ENCODE measurements around the gene PPP1R7. TPM values are rescaled to one million over a fixed set of nuclear protein-coding genes. Genes with fewer than 3 reads are reported as not detected.

Gene PPP1R7
- total and polyA plus RNA-seq, 2 of the 4 experiments (the other 2 are of a cell fraction) = 60.8 to 70.0 TPM

GRCh38 chr2:241168366-241168765 lies 18.1 kb downstream of the PPP1R7 start:
- Histone ChIP-seq H3K27me3 (ENCODE audit: control insufficient read depth, insufficient read depth, low read length) (no peaks in the 10 kb centered on the region), H3K18ac (ENCODE audit: low read depth, low read length) (no peak overlapping the region), H3K14ac (replicated peaks; ENCODE audit: low read depth, low read length) (no peak overlapping the region), H3K27ac (ENCODE audit: insufficient read depth, low read length) (no peak overlapping the region), H2BK15ac (ENCODE audit: low read depth, low read length) (no peak overlapping the region), H2AFZ (replicated peaks; ENCODE audit: low read length, poor library complexity) (no peak overlapping the region), H2AK9ac (replicated peaks; ENCODE audit: low read depth, low read length, poor library complexity) (no peak overlapping the region), H3K36me3 (ENCODE audit: control insufficient read depth, insufficient read depth, low read length) (peaks cover 47% of the 10 kb centered on the region), H3K56ac (ENCODE audit: extremely low read depth, insufficient read depth, low read length) (no peak overlapping the region), H3K9me1 (ENCODE audit: insufficient read depth, low read length) (no peaks in the 10 kb centered on the region; the same call in 1 of the 2 replicates), H3K4ac (ENCODE audit: low read depth, low read length) (no peak overlapping the region), H3K4me1 (ENCODE audit: control insufficient read depth, insufficient read depth, low read length) (no peaks in the 10 kb centered on the region), H3K9ac (ENCODE audit: low read depth, low read length) (no peak overlapping the region), H3K79me1 (ENCODE audit: low read depth in 1 of 2, low read length in 2 of 2) (no peaks in the 10 kb centered on the region; a peak in 1 of 4 replicates), H4K5ac (ENCODE audit: low read depth, low read length) (no peak overlapping the region), H3K9me3 (ENCODE audit: control insufficient read depth, insufficient read depth, low read length) (peaks cover 3% of the 10 kb centered on the region; the same call in 1 of the 2 replicates), H4K8ac (ENCODE audit: low read depth in 2 of 2, low read length in 2 of 2) (no peak overlapping the region), H4K20me1 (ENCODE audit: insufficient read depth, low read length) (no peaks in the 10 kb centered on the region), H2BK120ac (ENCODE audit: low read depth, low read length) (no peak overlapping the region), H2BK5ac (ENCODE audit: low read depth, low read length, poor library complexity, severe bottlenecking) (no peak overlapping the region), H3K4me2 (ENCODE audit: low read depth, low read length) (no peak overlapping the region), H2AK5ac (ENCODE audit: low read depth, low read length) (no peak overlapping the region), H4K91ac (ENCODE audit: insufficient read depth, low read depth, low read length) (no peak overlapping the region), H2BK20ac (ENCODE audit: low read depth, low read length) (no peak overlapping the region), H3K4me3 (ENCODE audit: insufficient read depth, low read depth, low read length) (no peak overlapping the region), H3K23ac (ENCODE audit: low read depth, low read length) (no peak overlapping the region)
- dilution Hi-C loops (cut with HindIII; ENCODE audit: low sequenced_read_pairs, unreplicated experiment) (no loop called here), intact Hi-C loops (cut with micrococcal nuclease) (no loop called here), in situ Hi-C loops (cut with MboI; ENCODE audit: low sequenced_read_pairs) (no loop called here)
- DNase-seq = no peak
- BruUV-seq (replicated peaks) = no TSS peak
- POLR2A ChIA-PET (ENCODE audit: unreplicated experiment) = interaction anchor here (0.9 kb wide), 1 partner anchor 17 kb away, joined by 3 read pairs; no protein-coding TSS in a partner anchor
- CTCF ChIA-PET = no interaction called here
- TF ChIP-seq CEBPB (IDR thresholded peaks at IDR 0.05; ENCODE audit: low read depth, low read length) (no peak), MAFK (IDR thresholded peaks at IDR 0.05; ENCODE audit: low read depth, low read length) (no peak), USF2 (IDR thresholded peaks at IDR 0.05; ENCODE audit: low read depth, low read length) (no peak), BHLHE40 (IDR thresholded peaks at IDR 0.05; ENCODE audit: low read depth, low read length) (no peak), MXI1 (IDR thresholded peaks at IDR 0.05; ENCODE audit: borderline replicate concordance, low read depth, low read length) (no peak)
- no peak for ATAC-seq (ENCODE audit: low read depth)
- 99% methylated on average over 13 of the region's 15 CpGs; no CpG with 5 or more reads in 1 of the 2 experiments for whole genome bisulfite sequencing, 2 experiments (ENCODE audit: extremely low coverage in 2 of 2, insufficient read length in 1 of 2)

All from IMR-90 (cell line).